NCI-H1694 treated with DMSO at 0.1 percent for 48 hours (cell line): Measurements from ENCODE around the gene ISM1.

ENCODE experiments used
- DNase-seq: peaks from one replicate; lab custom pipeline; 2025; lab: John Stamatoyannopoulos, UW

Gene ISM1

DNA sequence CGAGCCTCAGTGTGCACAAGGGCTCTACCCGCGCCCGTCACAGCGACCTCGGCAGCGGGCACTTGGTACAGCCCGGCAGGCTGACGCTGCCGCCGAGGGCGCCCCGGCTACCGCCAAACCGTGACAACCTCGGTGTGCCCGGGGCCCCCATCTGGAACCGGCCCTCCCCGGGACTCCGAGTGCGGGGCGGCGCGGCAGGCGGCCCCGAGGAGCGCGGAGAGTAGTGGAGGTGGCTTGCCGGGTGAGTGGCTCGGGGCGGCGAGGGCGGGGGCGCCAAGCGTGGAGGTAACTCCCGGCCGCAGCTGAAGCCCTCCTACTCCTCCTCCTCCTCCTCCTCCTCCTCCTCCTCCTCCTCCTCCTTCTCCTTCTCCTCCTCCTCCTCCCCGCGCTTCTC lies at the start of gene ISM1:
TSS of gene ISM1 (plus strand) at position 371 of the 394 bp plus-strand sequence. CDS start 503 bp downstream, outside the sequence.
- DNase-seq = no peak

DNA sequence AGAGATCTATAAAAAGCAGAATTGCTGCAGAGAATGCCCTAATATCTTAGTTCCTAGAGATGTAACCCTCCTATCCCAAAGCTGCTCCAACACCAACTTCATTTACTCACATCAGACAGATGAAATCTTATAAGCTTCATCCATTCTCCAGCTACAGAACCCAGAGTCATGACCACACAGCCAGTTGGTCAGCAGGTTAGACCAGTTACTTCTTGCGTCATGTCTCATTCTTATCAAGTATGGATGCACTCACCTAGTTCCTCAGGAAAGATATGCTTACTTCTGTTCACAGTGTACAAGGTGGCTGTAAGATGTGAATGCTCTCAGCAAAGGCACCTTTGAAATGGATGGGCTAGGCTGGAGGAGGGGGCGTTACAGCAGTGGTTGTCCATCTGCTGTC lies 47.9 kb upstream of the ISM1 start:
- DNase-seq = no peak

GRCh38 chr20:13174402-13174801 lies 46.7 kb upstream of the ISM1 start:
- no peak for DNase-seq

- DNase-seq = no peak
Observed at GRCh38 chr20:13180986-13181889, 39.8 kb upstream of the ISM1 start.

- no peak for DNase-seq
Observed at GRCh38 chr20:13183005-13183404, 38.1 kb upstream of the ISM1 start.

- DNase-seq = no peak
Observed at GRCh38 chr20:13186043-13186774, 34.9 kb upstream of the ISM1 start.

- DNase-seq = no peak
Observed at GRCh38 chr20:13187899-13188298, 33.2 kb upstream of the ISM1 start.

DNA sequence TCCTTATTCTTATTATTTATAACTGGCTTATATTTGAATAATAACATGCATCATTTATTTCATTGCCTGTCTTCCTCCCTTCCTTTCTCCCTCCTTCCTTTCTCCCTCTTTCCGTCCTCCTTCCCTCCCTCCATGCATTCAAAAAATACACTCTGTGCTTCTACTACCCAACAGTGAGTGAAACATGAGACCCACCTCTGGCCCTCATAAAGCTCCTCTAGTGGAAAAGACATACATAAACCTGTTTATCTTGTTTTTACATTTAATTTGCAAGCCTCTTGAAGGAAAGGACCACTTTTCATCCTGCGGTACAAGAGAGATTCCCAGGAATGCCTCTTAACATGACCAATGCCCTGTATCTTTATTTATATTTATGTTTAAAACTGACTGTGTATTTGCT lies 21.8 kb upstream of the ISM1 start:
- DNase-seq = no peak

- DNase-seq = no peak
Observed at GRCh38 chr20:13200767-13201500, 20.1 kb upstream of the ISM1 start.

DNA sequence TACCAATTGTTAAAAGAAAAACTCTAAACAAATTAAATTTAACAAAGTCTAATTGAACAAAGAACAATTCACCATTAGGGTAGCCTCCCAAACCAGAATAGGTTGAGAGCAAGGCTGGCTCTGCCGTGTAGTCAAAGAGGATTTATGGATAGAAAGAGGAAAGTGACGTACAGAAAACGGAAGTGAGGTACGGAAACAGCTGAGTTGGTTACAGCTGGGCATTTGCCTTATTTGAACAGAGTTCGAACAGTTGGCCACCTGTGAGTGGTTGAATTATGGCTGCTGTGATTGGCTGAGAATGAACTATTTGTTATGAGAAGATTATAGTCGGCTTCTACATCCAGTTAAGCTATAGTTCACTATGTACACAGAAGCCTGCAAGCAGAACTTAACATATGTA lies 18.5 kb upstream of the ISM1 start:
- DNase-seq = no peak

DNA sequence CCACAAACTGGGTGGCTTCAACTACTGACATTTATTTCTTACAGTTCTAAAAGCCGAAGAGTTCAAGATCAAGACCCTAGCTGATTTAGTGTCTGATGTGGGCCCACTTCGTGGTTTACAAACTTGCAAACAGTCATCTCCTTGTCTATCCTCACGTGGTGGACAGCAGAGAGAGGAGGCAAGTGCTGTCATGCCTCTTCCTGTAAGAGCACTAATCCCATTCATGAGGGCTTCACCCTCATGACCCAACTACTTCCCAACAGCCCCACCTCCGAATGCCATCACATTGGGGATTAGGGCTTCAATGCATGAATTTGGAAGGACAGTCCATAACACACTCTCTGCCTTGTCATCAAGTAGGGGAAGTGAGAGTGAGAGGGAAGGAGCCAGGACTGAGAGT lies 15.6 kb upstream of the ISM1 start:
- no peak for DNase-seq

DNA sequence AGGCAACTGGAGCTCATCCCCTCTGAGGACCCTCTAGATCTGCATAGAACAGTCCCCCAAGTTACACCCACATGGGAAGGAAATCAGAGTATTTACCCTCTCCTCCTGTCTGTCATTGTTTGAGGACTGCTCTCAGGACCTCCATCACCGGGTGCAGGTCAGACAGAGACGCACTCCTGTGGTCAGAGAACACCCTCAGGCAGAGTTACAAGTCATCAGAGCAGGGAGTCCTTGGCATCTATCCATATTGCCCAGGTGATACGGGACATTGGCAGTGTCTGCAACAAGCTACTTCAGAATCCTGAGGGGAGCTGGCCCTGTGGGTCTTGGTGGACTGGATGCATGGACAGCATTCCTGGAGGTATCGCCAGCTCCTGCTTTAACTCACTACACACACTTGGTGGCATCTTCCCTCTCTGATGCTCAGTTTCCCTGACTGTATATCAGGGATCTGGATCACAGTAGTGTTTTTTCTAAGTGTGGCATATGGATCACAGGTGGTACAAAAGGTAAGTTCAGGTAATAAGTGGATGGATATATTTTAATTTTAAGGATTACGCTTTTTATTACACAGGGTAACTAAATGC lies 15.1 kb upstream of the ISM1 start:
- DNase-seq = no peak

- no peak for DNase-seq
Observed at GRCh38 chr20:13207016-13207415, 14.1 kb upstream of the ISM1 start.

DNA sequence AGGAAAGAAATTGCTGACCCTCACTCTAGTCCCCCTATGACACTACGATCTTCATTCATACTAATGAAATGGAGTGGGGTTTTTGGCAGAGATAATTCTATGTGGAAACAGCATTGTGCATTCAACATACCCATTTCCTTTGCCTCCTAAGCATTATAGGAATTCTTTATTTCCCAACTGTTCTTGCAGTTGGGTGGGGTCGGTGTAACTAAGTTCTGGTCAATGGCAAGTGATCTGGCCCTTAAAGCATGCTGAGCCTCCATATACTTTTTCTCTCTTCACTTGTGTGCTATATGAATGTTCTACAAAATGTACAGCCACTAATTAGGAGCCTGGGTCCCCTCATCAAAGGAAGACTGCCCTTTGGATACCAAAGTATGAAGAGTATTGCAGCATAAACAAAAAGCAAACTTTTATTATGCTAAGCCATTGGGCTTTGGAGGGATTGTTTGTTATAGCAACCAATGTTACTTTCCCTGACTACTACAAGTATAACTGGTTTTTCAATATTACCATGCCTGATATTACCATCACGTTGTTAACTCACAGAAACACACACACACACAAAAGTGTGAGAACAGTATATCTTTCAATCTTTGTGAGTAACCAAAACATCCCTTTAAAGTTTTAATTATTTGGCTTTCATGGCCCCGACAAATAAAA lies 9.0 kb upstream of the ISM1 start:
- no peak for DNase-seq

- no peak for DNase-seq
Observed at GRCh38 chr20:13212750-13213149, 8.3 kb upstream of the ISM1 start.

- no peak for DNase-seq
Observed at GRCh38 chr20:13213335-13213734, 7.7 kb upstream of the ISM1 start.

- DNase-seq = no peak
Observed at GRCh38 chr20:13216533-13216932, 4.5 kb upstream of the ISM1 start.

DNA sequence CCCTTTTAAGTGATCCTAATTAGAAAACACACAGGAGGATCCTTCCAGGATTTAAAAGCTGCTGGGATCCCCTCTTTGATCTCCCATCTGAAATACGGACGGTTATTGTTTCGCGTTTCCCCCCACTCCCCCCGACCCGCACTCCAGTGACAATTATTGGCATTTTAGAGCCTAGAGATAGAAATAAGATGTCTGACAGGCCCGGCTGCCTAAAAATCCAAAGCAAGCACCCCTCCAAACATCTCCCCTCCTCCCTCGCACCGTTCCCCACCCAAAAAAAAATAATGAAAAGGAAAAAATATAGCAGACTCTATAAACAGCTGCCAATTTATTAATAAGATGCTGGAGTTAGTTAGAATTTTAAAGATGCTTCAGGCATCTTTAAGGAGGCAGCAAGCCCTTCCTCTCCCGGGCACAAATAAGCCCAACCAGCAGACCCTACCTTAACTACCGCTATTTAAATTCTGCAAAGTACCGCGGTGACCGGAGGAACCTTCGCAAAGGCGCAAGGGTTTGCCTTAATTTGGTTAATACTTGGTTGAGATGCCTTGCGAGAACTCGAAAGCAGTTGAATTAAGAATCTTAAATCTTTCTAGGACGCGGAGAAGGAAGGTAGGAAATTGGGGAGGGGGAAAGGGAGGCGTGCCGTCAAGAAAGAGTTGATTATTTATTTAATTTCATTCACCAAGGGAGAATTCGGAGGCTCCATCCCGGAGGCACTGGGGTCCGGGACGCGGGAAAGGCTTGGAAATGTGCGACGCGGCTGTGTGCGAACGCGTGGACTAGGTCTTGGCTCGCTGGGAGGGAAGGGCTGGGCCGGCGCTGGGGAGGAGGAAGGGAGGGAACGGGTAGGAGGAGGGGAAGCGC lies 1.5 kb upstream of the ISM1 start:
- no peak for DNase-seq

DNA sequence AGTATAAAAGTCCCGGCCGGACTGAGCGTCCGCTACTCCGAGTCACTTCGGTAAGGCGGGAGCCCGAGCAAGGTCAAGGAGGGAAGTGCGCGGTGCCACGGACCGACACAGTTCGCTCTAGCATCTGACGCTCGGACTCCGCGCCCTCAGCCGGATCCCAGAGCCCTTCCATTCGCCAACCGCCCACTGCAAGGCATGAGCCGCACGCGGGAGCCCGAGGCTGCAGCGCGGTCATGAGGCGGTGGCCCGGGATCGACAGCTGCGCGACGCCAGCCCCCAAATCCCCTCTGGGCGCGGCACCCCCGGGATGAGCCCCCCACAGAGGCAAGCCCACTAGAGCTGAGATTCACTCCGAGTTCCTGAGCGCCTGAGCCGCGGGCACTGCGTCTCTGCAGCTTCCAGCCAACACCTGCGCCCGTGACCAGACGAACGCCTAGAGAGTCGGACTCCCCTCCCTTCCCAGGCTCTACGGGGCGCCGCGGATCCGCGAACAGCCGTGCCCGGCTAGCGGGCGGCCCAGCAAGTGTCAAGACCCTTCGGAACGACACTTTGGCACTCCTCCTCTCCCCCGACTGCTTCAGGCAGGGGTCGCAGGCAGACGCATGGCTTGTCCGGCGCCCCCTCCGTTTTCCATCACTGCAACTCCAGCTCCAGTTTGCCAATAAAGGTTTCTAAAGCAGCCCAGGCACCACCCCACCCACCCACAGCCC lies 725 bp upstream of the ISM1 start:
- no peak for DNase-seq

DNA sequence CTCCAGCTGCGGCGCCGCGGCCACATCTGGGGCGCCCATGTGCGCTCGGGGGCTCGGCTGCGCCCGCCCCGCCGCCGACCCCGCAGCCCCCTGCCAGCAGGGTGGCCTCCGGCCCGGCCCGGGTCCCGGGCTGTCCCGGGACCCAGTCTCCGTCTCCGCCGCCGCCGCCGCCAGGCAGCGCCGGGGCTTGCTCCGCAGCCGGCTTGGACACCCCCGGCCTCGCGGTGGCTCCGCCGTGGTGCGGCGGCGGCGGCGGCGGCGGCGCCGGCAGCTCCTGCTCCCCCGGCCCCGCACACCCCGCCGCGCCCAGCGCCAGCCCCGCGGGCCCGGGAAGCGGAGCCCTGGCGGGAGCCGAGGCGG lies 219 bp downstream of the ISM1 start:
- no peak for DNase-seq
